Measurements from ENCODE around the gene CDK2.

Gene CDK2

GRCh38 chr12:55937981-55938380 lies 28.6 kb upstream of the CDK2 start:
- no peak for DNase-seq (ENCODE audit: low read depth in 2 of 2)

DNA sequence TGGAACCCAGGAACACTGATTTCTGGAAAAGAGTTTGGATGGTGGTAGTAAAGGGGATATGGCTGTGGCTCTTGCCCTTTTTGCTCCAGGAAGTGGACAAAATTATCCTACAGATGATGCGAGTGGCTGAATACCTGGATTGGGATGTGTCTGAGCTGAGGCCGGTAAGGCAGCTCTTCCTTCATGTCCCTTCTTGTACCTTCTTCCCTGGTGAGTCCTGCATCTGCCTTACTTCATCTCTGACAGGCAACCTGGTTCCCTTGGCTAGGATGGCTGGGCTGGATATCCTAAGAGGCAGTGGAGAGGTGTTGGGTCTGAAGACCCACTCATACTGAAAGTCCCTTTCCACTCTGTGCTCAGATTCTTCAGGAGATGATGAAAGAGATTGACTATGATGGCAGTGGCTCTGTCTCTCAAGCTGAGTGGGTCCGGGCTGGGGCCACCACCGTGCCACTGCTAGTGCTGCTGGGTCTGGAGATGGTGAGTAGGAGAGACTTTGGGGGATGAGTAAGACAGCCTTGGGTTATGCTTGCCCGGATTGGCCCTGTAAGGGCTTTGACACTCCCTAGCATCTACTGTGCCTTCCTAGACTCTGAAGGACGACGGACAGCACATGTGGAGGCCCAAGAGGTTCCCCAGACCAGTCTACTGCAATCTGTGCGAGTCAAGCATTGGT lies 27.7 kb upstream of the CDK2 start:
- DNase-seq (ENCODE audit: low read depth in 2 of 2): no peak

DNA sequence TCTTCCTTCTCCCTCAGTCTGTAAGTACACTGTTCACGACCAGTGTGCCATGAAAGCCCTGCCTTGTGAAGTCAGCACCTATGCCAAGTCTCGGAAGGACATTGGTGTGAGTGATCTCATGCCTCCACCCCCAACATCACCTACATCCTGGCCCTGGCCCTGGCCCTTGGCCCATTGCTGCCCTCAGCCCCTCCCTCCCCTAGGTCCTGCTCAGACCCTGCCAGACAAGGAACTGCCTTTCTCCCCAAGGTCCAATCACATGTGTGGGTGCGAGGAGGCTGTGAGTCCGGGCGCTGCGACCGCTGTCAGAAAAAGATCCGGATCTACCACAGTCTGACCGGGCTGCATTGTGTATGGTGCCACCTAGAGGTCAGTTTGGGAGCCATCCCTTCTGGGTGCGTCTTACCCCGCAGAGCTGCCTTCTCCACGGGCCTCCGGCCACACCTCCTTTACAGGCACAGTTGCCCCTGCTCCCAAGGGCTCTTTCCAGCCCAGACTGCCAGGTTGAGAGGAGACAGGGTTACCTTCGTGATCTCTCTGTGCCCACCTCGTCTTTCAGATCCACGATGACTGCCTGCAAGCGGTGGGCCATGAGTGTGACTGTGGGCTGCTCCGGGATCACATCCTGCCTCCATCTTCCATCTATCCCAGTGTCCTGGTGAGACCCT lies 26.4 kb upstream of the CDK2 start:
- DNase-seq (ENCODE audit: low read depth in 2 of 2): peak; percentile 62 to 82

DNA sequence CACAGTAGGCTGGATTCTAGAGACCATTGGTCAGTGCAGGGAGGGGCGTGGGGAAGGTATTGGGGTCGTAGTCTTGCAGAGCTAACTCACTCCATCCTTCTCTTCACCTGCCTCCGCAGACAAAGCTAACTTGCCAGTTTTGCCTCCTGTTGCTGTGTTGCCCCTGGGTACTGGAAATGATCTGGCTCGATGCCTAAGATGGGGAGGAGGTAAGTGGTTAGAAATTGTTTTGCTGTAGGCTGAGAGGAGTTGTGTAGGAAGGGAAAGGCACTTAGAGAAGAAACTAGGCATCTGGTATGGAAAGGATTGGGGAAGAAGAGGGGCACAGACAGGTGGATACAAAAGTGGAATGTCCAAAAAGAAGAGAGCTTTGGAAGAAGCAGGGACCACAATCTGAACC lies 24.6 kb upstream of the CDK2 start:
- no peak for DNase-seq (ENCODE audit: low read depth in 2 of 2)

DNA sequence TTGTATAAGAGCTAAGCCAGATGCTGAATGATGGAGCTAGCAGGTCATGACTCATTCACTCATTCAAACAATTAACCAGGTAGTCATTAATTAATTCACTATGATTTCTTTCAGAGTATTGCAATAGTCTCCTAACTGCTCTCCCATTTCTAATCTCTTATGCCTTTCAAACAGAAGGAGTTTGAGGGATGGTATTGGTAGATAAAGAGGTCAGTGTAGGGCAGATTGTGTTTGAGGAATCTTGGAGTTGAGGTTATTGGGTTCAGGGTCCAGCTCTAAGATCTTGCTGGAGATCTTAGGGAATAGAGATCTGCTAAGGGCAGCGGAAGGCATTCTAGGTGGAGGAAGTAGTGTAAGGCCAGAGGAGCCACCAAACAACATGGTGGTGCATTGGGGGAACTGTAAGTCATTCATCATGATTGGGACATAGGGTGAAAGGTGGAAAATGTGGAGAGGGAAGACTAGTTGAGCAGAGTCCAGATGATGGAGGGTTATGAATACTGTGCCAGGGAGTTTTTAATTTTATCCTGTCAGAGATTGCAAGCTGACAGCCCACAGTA lies 24.0 kb upstream of the CDK2 start:
- DNase-seq (ENCODE audit: low read depth in 2 of 2): no peak

GRCh38 chr12:55946553-55946952 lies 20.1 kb upstream of the CDK2 start:
- no peak for DNase-seq (ENCODE audit: low read depth in 2 of 2)

- DNase-seq (ENCODE audit: low read depth in 2 of 2): no peak
These were observed 11.3 kb upstream of the CDK2 start for GRCh38 chr12:55955344-55955743.

- DNase-seq (ENCODE audit: low read depth in 2 of 2): peak in 1 of 2 experiments; percentile 45
These were observed 10.7 kb upstream of the CDK2 start for GRCh38 chr12:55955800-55956508.

DNA sequence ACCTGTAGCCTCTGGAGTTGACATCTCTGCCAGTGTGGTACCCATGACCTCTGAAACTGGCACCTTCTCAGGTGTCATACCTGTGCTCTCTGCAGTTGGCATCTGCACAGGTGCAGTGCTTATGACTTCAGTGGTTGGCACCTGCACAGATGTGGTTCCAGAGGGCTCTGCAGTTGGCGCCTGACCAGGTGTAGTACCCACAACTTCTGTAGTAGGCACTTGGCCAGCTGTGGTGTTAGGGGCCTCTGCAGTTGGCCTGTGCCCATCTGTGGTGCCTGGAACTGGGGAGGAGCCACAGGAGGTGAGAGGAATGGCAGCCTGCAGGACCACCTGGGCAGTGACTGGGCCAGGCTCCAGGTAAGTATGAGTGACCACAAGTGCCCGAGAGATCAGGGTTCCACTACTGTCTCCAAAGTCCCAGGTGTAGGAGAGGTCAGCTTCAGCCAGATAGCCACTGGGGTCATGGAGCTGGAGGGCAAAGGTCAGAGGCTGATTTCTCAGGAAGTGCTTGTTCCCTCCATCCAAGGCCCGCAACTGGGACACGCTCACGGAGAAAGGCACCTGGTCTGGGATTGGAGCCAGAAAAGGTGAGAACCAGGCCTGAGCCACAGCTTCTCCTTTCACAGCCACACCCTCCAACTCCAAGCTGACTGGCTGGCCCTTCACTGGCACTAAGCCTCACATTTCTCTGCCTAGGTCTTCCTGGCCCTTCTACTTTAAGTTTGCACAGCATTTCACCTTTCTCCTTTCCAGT lies 9.3 kb upstream of the CDK2 start:
- no peak for DNase-seq (ENCODE audit: low read depth in 2 of 2)

DNA sequence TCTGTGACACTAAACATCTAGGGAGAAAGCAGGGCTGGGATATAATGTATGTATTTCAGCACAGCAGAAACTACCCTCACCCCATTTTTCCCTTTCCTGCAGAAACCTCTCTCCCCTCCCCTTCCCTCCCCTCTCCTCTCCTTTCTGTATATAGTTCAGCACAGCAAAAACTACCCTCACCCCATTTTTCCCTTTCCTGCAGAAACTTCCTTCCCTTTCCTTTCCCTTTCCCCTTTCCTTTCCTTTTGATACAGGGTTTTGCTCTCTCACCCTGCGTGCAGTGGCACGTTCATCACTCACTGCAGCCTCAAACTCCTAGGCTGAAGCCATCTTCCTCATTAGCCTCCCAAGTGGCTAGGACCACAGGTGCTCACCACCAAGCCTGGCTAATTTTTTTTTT lies 2.9 kb upstream of the CDK2 start:
- DNase-seq (ENCODE audit: low read depth in 2 of 2): no peak

- DNase-seq (ENCODE audit: low read depth in 2 of 2): no peak
These were observed 1.4 kb upstream of the CDK2 start for GRCh38 chr12:55965240-55965639.

- no peak for DNase-seq (ENCODE audit: low read depth in 2 of 2)
These were observed 656 bp upstream of the CDK2 start, which contains the start of gene PMEL for GRCh38 chr12:55965941-55966407. Gene PMEL, minus strand, starts transcription at chr12:55966042. Its CDS starts 31 bp downstream, at chr12:55966011.

DNA sequence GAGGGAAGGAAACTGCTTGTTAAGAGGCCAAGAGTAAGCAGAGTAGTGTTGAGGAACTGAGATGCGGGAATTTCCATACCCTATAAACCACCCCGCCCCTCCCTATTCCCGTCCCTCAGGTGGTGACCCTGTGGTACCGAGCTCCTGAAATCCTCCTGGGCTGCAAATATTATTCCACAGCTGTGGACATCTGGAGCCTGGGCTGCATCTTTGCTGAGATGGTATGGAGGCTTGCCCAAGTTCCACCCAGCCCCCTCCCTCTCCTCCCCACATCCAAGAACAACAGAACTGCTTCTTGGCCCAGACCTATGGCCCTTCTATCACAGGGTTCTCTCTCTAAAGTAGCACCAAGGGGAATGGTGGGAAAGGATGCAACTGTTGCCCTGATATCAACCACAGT lies 2.7 kb downstream of the CDK2 start:
- DNase-seq (ENCODE audit: low read depth in 2 of 2): no peak

DNA sequence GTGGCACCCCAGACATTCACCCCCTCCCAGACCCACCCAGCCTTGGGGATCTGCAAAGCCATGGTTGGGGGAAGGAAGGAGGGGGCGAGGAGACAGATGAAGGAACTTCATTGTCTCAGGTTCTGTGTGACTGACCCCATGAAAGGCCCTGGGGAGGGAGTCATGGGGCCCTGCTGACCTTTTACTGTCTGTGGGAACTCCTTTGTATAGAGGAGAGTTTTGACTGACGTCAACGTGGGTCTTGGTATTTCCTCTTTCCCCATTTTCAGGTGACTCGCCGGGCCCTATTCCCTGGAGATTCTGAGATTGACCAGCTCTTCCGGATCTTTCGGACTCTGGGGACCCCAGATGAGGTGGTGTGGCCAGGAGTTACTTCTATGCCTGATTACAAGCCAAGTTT lies 4.1 kb downstream of the CDK2 start:
- DNase-seq (ENCODE audit: low read depth in 2 of 2): no peak

- DNase-seq (ENCODE audit: low read depth in 2 of 2): no peak
These were observed 5.4 kb downstream of the CDK2 start for GRCh38 chr12:55972042-55972441.

DNA sequence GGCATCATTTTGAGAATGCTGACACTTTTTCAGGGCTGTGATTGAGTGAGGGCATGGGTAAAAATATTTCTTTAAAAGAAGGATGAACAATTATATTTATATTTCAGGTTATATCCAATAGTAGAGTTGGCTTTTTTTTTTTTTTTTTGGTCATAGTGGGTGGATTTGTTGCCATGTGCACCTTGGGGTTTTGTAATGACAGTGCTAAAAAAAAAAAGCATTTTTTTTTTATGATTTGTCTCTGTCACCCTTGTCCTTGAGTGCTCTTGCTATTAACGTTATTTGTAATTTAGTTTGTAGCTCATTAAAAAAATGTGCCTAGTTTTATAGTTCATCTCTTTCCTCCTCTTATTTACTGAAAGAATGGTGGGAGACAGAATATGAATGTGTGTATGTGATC lies 5.8 kb downstream of the CDK2 start:
- no peak for DNase-seq (ENCODE audit: low read depth in 2 of 2)

DNA sequence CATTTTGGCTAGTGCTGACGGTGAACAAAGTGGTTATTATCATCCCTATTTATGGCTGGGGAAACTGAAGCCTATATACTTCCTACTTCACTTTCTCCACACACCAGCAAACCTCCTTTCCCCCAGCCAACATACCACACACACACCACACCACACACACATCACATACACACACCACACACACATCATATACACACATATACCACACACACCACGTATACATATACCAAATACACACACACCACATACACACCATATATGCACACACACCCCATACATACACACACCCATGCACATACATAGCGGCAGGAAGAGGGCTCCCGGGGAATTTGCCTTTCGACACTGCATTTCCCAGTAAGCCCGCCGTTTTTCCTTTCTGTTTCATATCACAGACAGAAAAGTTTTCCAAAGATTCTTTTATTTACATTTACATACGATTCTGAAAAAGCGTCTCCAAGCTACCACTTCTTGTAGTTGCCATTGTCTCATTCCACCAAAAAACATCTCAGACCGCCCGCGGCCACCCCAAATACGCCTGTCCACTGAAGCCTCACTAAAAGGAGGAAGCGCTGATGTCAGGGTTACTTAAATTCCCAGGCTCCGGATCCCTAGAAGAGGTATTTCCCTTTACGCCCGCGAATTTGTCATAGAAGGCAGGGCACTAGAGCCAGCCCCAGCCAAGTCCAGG lies 6.4 kb downstream of the CDK2 start:
- DNase-seq (ENCODE audit: low read depth in 2 of 2): no peak

GRCh38 chr12:55973599-55974307 lies 7.1 kb downstream of the CDK2 start, which contains the start of gene RAB5B:
Gene RAB5B, plus strand, starts transcription at chr12:55974078. Its CDS starts 12,883 bp downstream, at chr12:55986961.
- DNase-seq (ENCODE audit: low read depth in 2 of 2): peak; percentile 91 to 96

DNA sequence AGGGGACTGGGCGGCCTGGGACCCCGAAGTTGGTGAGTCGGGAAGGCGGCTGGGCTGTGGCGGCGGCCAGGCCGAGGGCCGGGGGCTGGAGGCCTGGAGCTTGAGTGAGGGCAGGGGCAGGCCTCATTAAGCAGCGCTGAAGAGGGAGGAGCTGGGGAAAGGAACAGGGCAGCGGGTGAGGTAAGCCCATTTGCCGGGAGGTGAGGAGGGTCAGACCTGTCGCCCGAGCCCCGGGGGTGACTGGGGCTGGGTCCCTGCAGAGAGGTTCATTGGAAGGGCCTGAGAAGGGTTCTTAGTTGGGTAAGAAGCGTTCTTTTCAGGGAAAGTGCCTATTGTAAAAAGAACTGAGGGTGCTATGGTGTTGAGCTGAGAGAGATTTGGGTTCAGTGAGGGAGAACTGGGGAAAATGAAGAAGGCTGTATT lies 7.7 kb downstream of the CDK2 start:
- peak in 1 of 2 experiments; percentile 33 for DNase-seq (ENCODE audit: low read depth in 2 of 2)

DNA sequence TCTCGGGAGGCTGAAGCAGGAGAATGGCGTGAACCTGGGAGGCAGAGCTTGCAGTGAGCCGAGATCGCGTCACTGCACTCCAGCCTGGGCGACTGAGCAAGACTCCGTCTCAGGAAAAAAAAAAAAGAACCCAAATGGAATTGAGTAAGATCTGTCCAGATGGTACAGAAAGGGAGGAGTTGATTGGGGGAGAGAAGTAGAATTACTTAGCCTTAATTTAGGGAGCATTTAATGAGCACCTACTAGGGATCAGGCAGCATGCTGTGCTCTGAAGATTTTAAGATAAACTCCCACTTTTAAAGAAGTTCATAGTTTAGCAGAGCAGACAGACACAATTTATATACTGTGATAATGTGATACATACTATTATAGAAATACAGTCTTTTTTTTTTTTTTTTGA lies 11.8 kb downstream of the CDK2 start:
- DNase-seq (ENCODE audit: low read depth in 2 of 2): no peak

All from stimulated activated CD4-positive, alpha-beta T cell treated with anti-CD3 and anti-CD28 coated beads, Interleukin-12 subunit alpha, Interleukin-12 subunit beta, amount 100 ng/mL, for 24 hours (primary cell).